Smooth muscle cell (in vitro differentiated cells): ENCODE measurements around the gene EML1. TPM values are rescaled to one million over a fixed set of nuclear protein-coding genes. Genes with fewer than 3 reads are reported as not detected.

Source experiments
- DNase-seq: peaks from one replicate; lab custom pipeline; 2025; ENCODE audit not compliant: unreplicated experiment; lab: John Stamatoyannopoulos, UW
- H2AFZ ChIP-seq: fragments of 200-600 bp; sonication (generic); 2 replicates; pipeline ENCODE4 v1.6.0; 2016; ENCODE audit warnings: antibody characterized with exemption, low read depth, mild to moderate bottlenecking
- H3F3A ChIP-seq: fragments of 200-600 bp; sonication (generic); 2 replicates; pipeline ENCODE4 v1.6.0; 2017; ENCODE audit warnings: antibody characterized with exemption, low read depth
- H3K27ac ChIP-seq: fragments of 200-600 bp; sonication (generic); 2 replicates; pipeline ENCODE4 v1.5.1; 2016; ENCODE audit warnings: low read depth, mild to moderate bottlenecking
- H3K27me3 ChIP-seq: fragments of 200-600 bp; sonication (generic); 2 replicates; pipeline ENCODE4 v1.6.1; 2016; ENCODE audit warnings: low read depth, mild to moderate bottlenecking
- H3K36me3 ChIP-seq: fragments of 200-600 bp; sonication (generic); 2 replicates; pipeline ENCODE4 v1.5.1; 2016; ENCODE audit warnings: low read depth
- H3K4me1 ChIP-seq: fragments of 200-600 bp; sonication (generic); 2 replicates; pipeline ENCODE4 v1.5.1; 2016; ENCODE audit warnings: low read depth
- H3K4me2 ChIP-seq: fragments of 200-600 bp; sonication (generic); 2 replicates; pipeline ENCODE4 v1.6.0; 2016; ENCODE audit warnings: mild to moderate bottlenecking
- H3K4me3 ChIP-seq: fragments of 200-600 bp; sonication (generic); 2 replicates; pipeline ENCODE4 v1.5.1; 2016; ENCODE audit warnings: mild to moderate bottlenecking
- H3K79me2 ChIP-seq: fragments of 200-600 bp; sonication (generic); 2 replicates; pipeline ENCODE4 v1.6.0; 2016; ENCODE audit warnings: low read depth, mild to moderate bottlenecking
- H3K9ac ChIP-seq: fragments of 200-600 bp; sonication (generic); 2 replicates; pipeline ENCODE4 v1.6.0; 2016; ENCODE audit warnings: low read depth
- H3K9me3 ChIP-seq: fragments of 200-600 bp; sonication (generic); replicated peaks from 2 replicates; pipeline ENCODE4 v1.5.1; 2016; ENCODE audit warnings: low read depth
- H4K20me1 ChIP-seq: fragments of 200-600 bp; sonication (generic); 2 replicates; pipeline ENCODE4 v1.6.0; 2016; ENCODE audit warnings: low read depth
- CTCF ChIP-seq: fragments of 200-600 bp; sonication (generic); IDR thresholded peaks from 2 replicates; pipeline ENCODE4 v1.5.1; 2017; ENCODE audit warnings: borderline replicate concordance, mild to moderate bottlenecking, antibody characterized with exemption; ENCODE audit not compliant: insufficient read depth, poor library complexity, severe bottlenecking
- WGBS: methylation state at CpG from one replicate; pipeline ENCODE4 v1.1.7; 2016; ENCODE audit warnings: low lambda C conversion rate; 5-methylcytosine and 5-hydroxymethylcytosine counted together
- polyA plus RNA-seq: library from polyadenylated mRNA; unstranded; fragments of >200 nt; fragmentation: Nextera tagmentation; extraction: Ambion mirVana; gene quantifications from 2 replicates; pipeline ENCODE4 v1.2.1, GENCODE V29; 2016
- total RNA-seq: library from RNA; depleted of rRNA; stranded (reverse); fragments of >200 nt; gene quantifications from 2 replicates; pipeline ENCODE4 v1.2.3, GENCODE V29; 2014

The EML1 gene
- total and polyA plus RNA-seq, 2 experiments from 2014 or later: 13.0 to 31.2 TPM

- Histone ChIP-seq H4K20me1 (peaks cover 68% of the 10 kb centered on the region), H3K4me2 (no peak overlapping the region), H3K36me3 (no peaks in the 10 kb centered on the region), H3K4me3 (no peak overlapping the region), H3K9ac (no peak overlapping the region), H2AFZ (no peak overlapping the region), H3K4me1 (peaks cover 26% of the 10 kb centered on the region), H3F3A (no peaks in the 10 kb centered on the region), H3K27ac (no peak overlapping the region), H3K9me3 (no peaks in the 10 kb centered on the region), H3K79me2 (peaks cover 5% of the 10 kb centered on the region), H3K27me3 (peaks cover 17% of the 10 kb centered on the region)
- 74% methylated on average over 5 of the region's 5 CpGs for WGBS
- TF ChIP-seq CTCF: no peak
- DNase-seq: no peak
Observed at GRCh38 chr14:99840774-99841305, 47.6 kb downstream of the EML1 start.

- DNase-seq: no peak
- TF ChIP-seq CTCF: no peak
- Histone ChIP-seq H3K4me1 (peaks cover 26% of the 10 kb centered on the region), H3K27ac (no peak overlapping the region), H3K9ac (no peak overlapping the region), H3K27me3 (peaks cover 11% of the 10 kb centered on the region), H3F3A (no peaks in the 10 kb centered on the region), H4K20me1 (peaks cover 61% of the 10 kb centered on the region), H3K79me2 (peaks cover under 1% of the 10 kb centered on the region), H3K9me3 (peaks cover 4% of the 10 kb centered on the region), H3K4me3 (no peak overlapping the region), H3K4me2 (no peak overlapping the region), H2AFZ (no peak overlapping the region), H3K36me3 (no peaks in the 10 kb centered on the region)
- WGBS: 64% methylated on average over 9 of the region's 9 CpGs
Observed at GRCh38 chr14:99841436-99842071, 48.3 kb downstream of the EML1 start.

- H3K36me3 ChIP-seq: peaks cover 5% of the 10 kb centered on the region
- H3K4me1 ChIP-seq: peaks cover 26% of the 10 kb centered on the region
- peaks cover 10% of the 10 kb centered on the region for H3K9me3 ChIP-seq
- H4K20me1 ChIP-seq: peaks cover 55% of the 10 kb centered on the region
- H3K27ac ChIP-seq: no peak overlapping the region
- H3K27me3 ChIP-seq: peaks cover 8% of the 10 kb centered on the region
- H3K79me2 ChIP-seq: no peaks in the 10 kb centered on the region
- no peak for DNase-seq
- no peak overlapping the region for H2AFZ ChIP-seq
- no peaks in the 10 kb centered on the region for H3F3A ChIP-seq
- 69% methylated on average over 1 of the region's 1 CpG for WGBS
- H3K4me2 ChIP-seq: no peak overlapping the region
- TF ChIP-seq CTCF: no peak
- H3K9ac ChIP-seq: no peak overlapping the region
- no peak overlapping the region for H3K4me3 ChIP-seq
Observed at GRCh38 chr14:99842141-99842540, 48.9 kb downstream of the EML1 start.

GRCh38 chr14:99846808-99847207, 53.6 kb downstream of the EML1 start:
- H4K20me1 ChIP-seq: peaks cover 26% of the 10 kb centered on the region
- H3K27me3 ChIP-seq: no peaks in the 10 kb centered on the region
- H3K36me3 ChIP-seq: peaks cover 6% of the 10 kb centered on the region
- H3K27ac ChIP-seq: no peak overlapping the region
- H2AFZ ChIP-seq: no peak overlapping the region
- peaks cover 3% of the 10 kb centered on the region for H3K4me1 ChIP-seq
- DNase-seq: no peak
- H3F3A ChIP-seq: no peaks in the 10 kb centered on the region
- no peak for TF ChIP-seq CTCF
- H3K79me2 ChIP-seq: peaks cover 4% of the 10 kb centered on the region
- no peak overlapping the region for H3K9ac ChIP-seq
- H3K9me3 ChIP-seq: peaks cover 12% of the 10 kb centered on the region
- H3K4me2 ChIP-seq: no peak overlapping the region
- no peak overlapping the region for H3K4me3 ChIP-seq
